Astrocyte (in vitro differentiated cells and primary cell): Measurements from ENCODE around the gene TNC. TPM values are rescaled to one million over a fixed set of nuclear protein-coding genes. Genes with fewer than 3 reads are reported as not detected.

ENCODE experiments used
- DNase-seq: peaks from one replicate; pipeline ENCODE4 v3.0.0-alpha.2; 2010; ENCODE audit warnings: low read depth
- FAIRE-seq: peaks from 2 replicates; lab custom pipeline; 2011; peaks lifted over from hg19 to GRCh38; lab: Jason Lieb, UNC
- H2AFZ ChIP-seq: 2 replicates; pipeline ENCODE4 v1.6.0; 2012; ENCODE audit warnings: low read depth, low read length, inconsistent platforms
- H3K27ac ChIP-seq: 2 replicates; pipeline ENCODE4 v1.5.1; 2011; ENCODE audit warnings: low read depth, low read length, inconsistent platforms
- H3K27me3 ChIP-seq: 2 replicates; pipeline ENCODE4 v1.6.0; 2011; ENCODE audit warnings: low read length, inconsistent platforms; ENCODE audit not compliant: insufficient read depth
- H3K36me3 ChIP-seq: 2 replicates; pipeline ENCODE4 v1.5.1; 2011; ENCODE audit warnings: low read length, inconsistent platforms; ENCODE audit not compliant: insufficient read depth
- H3K4me1 ChIP-seq: 2 replicates; pipeline ENCODE4 v1.5.1; 2011; ENCODE audit warnings: low read length, inconsistent platforms; ENCODE audit not compliant: insufficient read depth
- H3K4me2 ChIP-seq: 2 replicates; pipeline ENCODE4 v1.6.0; 2012; ENCODE audit warnings: low read length, inconsistent platforms
- H3K4me3 ChIP-seq: 2 replicates; pipeline ENCODE4 v1.5.1; 2011; ENCODE audit warnings: low read depth, mild to moderate bottlenecking, low read length, inconsistent platforms; ENCODE audit not compliant: insufficient read depth
- H3K79me2 ChIP-seq: 2 replicates; pipeline ENCODE4 v1.6.0; 2012; ENCODE audit warnings: mild to moderate bottlenecking, low read length, inconsistent platforms; ENCODE audit not compliant: insufficient read depth
- H3K9ac ChIP-seq: 2 replicates; pipeline ENCODE4 v1.6.0; 2012; ENCODE audit warnings: mild to moderate bottlenecking, low read length, inconsistent platforms
- H3K9me3 ChIP-seq: 2 replicates; pipeline ENCODE4 v1.5.1; 2012; ENCODE audit warnings: low read depth, mild to moderate bottlenecking, low read length, inconsistent platforms; ENCODE audit not compliant: insufficient read depth
- H4K20me1 ChIP-seq: 2 replicates; pipeline ENCODE4 v1.6.0; 2012; ENCODE audit warnings: low read length, inconsistent platforms; ENCODE audit not compliant: insufficient read depth
- H3K27ac Mint-ChIP-seq: one replicate; pipeline ENCODE4 v1.8.0; 2021; ENCODE audit warnings: mild to moderate bottlenecking, mixed read lengths; ENCODE audit not compliant: unreplicated experiment
- H3K27me3 Mint-ChIP-seq: one replicate; pipeline ENCODE4 v1.8.0; 2021; ENCODE audit warnings: low read depth, mixed read lengths; ENCODE audit not compliant: unreplicated experiment
- H3K36me3 Mint-ChIP-seq: one replicate; pipeline ENCODE4 v1.8.0; 2021; ENCODE audit warnings: low read depth, mixed read lengths; ENCODE audit not compliant: unreplicated experiment
- H3K4me1 Mint-ChIP-seq: one replicate; pipeline ENCODE4 v1.8.0; 2021; ENCODE audit warnings: low read depth, mixed read lengths; ENCODE audit not compliant: unreplicated experiment
- H3K4me3 Mint-ChIP-seq: one replicate; pipeline ENCODE4 v1.8.0; 2021; ENCODE audit warnings: mild to moderate bottlenecking, moderate library complexity, mixed read lengths; ENCODE audit not compliant: unreplicated experiment
- H3K9me3 Mint-ChIP-seq: one replicate; pipeline ENCODE4 v1.8.0; 2021; ENCODE audit warnings: mild to moderate bottlenecking, mixed read lengths; ENCODE audit not compliant: unreplicated experiment
- EZH2 ChIP-seq: IDR thresholded peaks from 2 replicates; pipeline ENCODE4 v1.6.1; 2012; ENCODE audit warnings: mild to moderate bottlenecking, low read length, inconsistent platforms; ENCODE audit not compliant: insufficient read depth
- total RNA-seq: library from RNA; stranded (reverse); gene quantifications from 2 replicates; pipeline ENCODE4 v1.2.1, GENCODE V29; 2021
- TF ChIP-seq, protein P1 (sequence below): IDR thresholded peaks from 2 replicates; pipeline ENCODE4 v1.5.1; 2011; ENCODE audit warnings: low read depth, mild to moderate bottlenecking, inconsistent platforms, low read length, moderate library complexity; ENCODE audit not compliant: insufficient read depth

The TNC gene
- total RNA-seq, 1 donor from 2014 or later, result 747 TPM

DNA sequence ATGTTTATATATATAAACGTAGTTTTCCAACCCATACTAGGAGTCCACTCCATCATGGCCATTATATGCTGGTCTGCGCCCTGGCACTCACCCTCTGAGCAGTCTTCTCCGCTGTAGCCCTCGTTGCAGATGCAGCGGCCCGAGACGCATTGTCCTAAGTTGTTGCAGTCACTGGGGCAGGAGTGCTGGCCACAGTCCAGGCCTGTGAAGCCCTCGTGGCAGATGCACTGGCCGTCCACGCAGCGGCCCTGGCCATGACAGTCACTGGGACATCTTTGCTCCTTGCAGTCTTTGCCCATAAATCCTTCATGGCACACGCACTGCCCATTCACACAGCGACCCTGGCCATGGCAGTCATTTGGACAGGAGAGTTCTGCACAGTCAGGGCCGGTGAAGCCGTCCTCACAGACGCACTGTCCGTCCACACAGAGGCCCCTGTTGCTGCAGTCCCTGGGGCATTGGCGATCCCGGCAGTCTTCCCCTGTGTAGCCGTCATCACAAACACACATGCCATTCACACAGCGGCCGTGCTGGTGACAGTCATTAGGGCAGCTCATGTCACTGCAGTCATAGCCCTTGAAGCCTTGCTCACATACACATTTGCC lies 32.1 kb downstream of the TNC start:
- Histone ChIP-seq H3K9me3 (no peaks in the 10 kb centered on the region), H4K20me1 (peaks cover 40% of the 10 kb centered on the region), H3K4me3 (no peak overlapping the region), H3K27me3 (no peaks in the 10 kb centered on the region), H3K4me1 (no peaks in the 10 kb centered on the region), H3K79me2 (peaks cover 20% of the 10 kb centered on the region), H3K4me2 (no peak overlapping the region), H3K9ac (no peak overlapping the region), H3K36me3 (peaks cover 42% of the 10 kb centered on the region), H3K27ac (no peak overlapping the region), H2AFZ (no peak overlapping the region)
- H3K9me3 Mint-ChIP-seq, result no peaks in the 10 kb centered on the region
- peaks cover 40% of the 10 kb centered on the region for H3K36me3 Mint-ChIP-seq
- no peak for TF ChIP-seq EZH2
- TF ChIP-seq, protein P1, sequence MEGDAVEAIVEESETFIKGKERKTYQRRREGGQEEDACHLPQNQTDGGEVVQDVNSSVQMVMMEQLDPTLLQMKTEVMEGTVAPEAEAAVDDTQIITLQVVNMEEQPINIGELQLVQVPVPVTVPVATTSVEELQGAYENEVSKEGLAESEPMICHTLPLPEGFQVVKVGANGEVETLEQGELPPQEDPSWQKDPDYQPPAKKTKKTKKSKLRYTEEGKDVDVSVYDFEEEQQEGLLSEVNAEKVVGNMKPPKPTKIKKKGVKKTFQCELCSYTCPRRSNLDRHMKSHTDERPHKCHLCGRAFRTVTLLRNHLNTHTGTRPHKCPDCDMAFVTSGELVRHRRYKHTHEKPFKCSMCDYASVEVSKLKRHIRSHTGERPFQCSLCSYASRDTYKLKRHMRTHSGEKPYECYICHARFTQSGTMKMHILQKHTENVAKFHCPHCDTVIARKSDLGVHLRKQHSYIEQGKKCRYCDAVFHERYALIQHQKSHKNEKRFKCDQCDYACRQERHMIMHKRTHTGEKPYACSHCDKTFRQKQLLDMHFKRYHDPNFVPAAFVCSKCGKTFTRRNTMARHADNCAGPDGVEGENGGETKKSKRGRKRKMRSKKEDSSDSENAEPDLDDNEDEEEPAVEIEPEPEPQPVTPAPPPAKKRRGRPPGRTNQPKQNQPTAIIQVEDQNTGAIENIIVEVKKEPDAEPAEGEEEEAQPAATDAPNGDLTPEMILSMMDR, result no peak
- no peaks in the 10 kb centered on the region for H3K27me3 Mint-ChIP-seq
- no peak overlapping the region for H3K4me3 Mint-ChIP-seq
- no peak for DNase-seq
- no peak overlapping the region for H3K27ac Mint-ChIP-seq
- no peak for FAIRE-seq
- H3K4me1 Mint-ChIP-seq, result no peaks in the 10 kb centered on the region

DNA sequence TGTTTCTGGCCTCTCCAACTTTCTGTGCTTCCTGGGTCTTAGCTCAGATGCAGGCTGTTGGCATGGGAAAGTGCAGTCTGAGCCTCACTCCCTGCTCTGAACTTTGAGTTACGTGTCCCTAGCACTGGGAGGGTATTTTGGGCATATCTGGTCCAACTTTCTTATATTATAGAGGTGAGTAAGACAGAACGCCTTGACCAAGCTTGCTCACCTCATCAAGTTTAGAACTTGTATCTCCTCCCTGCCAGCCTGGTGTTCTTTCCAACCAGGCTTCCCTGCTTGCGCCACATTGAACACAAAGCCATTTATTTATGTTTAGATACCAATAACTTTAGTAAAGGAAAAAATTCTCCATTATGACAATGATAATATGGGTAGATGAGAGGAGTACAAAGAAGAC lies 33.2 kb downstream of the TNC start:
- Histone ChIP-seq H3K27me3 (no peaks in the 10 kb centered on the region), H3K4me2 (no peak overlapping the region), H3K79me2 (peaks cover 10% of the 10 kb centered on the region), H3K9ac (no peak overlapping the region), H3K4me1 (no peaks in the 10 kb centered on the region), H3K36me3 (peaks cover 50% of the 10 kb centered on the region), H3K9me3 (no peaks in the 10 kb centered on the region), H4K20me1 (peaks cover 32% of the 10 kb centered on the region), H3K27ac (no peak overlapping the region), H2AFZ (no peak overlapping the region), H3K4me3 (no peak overlapping the region)
- H3K9me3 Mint-ChIP-seq, result no peaks in the 10 kb centered on the region
- H3K4me1 Mint-ChIP-seq, result no peaks in the 10 kb centered on the region
- DNase-seq, result no peak
- no peak overlapping the region for H3K4me3 Mint-ChIP-seq
- H3K36me3 Mint-ChIP-seq, result peaks cover 37% of the 10 kb centered on the region
- TF ChIP-seq, protein P1, result no peak
- TF ChIP-seq EZH2, result no peak
- H3K27ac Mint-ChIP-seq, result no peak overlapping the region
- H3K27me3 Mint-ChIP-seq, result no peaks in the 10 kb centered on the region
- FAIRE-seq, result no peak

DNA sequence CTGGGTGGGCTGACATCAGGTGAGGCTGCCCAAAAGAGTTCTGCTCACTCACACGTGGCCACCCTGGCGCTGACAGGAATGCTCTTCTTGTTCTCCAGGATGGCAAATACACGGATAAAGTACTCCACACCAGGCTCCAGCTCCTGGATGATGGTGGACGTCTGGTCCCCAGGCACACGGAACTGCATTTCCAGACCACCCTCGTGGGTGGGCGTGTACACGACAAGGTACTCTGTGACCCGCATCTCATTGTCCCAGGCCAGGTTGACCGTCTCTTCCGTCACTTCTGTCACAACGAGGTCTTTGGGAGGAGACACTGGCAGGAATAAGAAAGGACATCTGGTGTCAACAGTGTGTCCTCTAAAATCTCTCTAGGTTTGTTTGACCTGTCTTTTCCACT lies 33.8 kb downstream of the TNC start:
- Mint-ChIP-seq H3K4me3 (no peak overlapping the region), H3K36me3 (peaks cover 37% of the 10 kb centered on the region), H3K9me3 (no peaks in the 10 kb centered on the region), H3K4me1 (no peaks in the 10 kb centered on the region), H3K27me3 (no peaks in the 10 kb centered on the region), H3K27ac (no peak overlapping the region)
- Histone ChIP-seq H3K79me2 (peaks cover 10% of the 10 kb centered on the region), H2AFZ (no peak overlapping the region), H3K4me3 (no peak overlapping the region), H3K4me2 (no peak overlapping the region), H3K9ac (no peak overlapping the region), H3K9me3 (no peaks in the 10 kb centered on the region), H4K20me1 (peaks cover 32% of the 10 kb centered on the region), H3K27me3 (no peaks in the 10 kb centered on the region), H3K4me1 (no peaks in the 10 kb centered on the region), H3K36me3 (peaks cover 56% of the 10 kb centered on the region), H3K27ac (no peak overlapping the region)
- TF ChIP-seq, protein P1, result no peak
- TF ChIP-seq EZH2, result no peak
- DNase-seq, result no peak
- FAIRE-seq, result no peak
